Heart left ventricle (tissue), 16 donors: ENCODE measurements around the gene NFYA. TPM values are rescaled to one million over a fixed set of nuclear protein-coding genes. Genes with fewer than 3 reads are reported as not detected.
A peak's percentile ranks its signal among the peaks of the same experiment; 100 is the strongest.

Experiments
- ATAC-seq, 4 donors: fragments of 200-7000 bp; cut with Tn5 transposase; one replicate each; pipeline ENCODE4 v1.9.1; 2020 to 2022; ENCODE audit warnings: moderate library complexity in 4 of 4, mild to moderate bottlenecking in 3 of 4, moderate number of reproducible peaks in 1 of 4
- DNase-seq, 5 donors: peaks; one replicate each; pipeline ENCODE4 v3.0.0-alpha.2; 2020
- H3K27ac ChIP-seq, 12 donors: fragments of 200-600 bp; sonication (generic) in 4 of 12; one replicate each; pipeline versions ENCODE4 v1.5.0 to v1.8.0; 2016 to 2022; ENCODE audit warnings: mild to moderate bottlenecking in 2 of 12
- H3K27me3 ChIP-seq, 9 donors: fragments of 200-600 bp; sonication (generic) in 2 of 9; one replicate each; pipeline versions ENCODE4 v1.5.1 to v1.8.0; 2016 to 2022; ENCODE audit warnings: mild to moderate bottlenecking in 3 of 9
- H3K36me3 ChIP-seq, 9 donors: fragments of 200-600 bp; sonication (generic) in 2 of 9; one replicate each; pipeline versions ENCODE4 v1.5.0 to v1.8.0; 2018 to 2022; ENCODE audit warnings: mild to moderate bottlenecking in 2 of 9
- H3K4me1 ChIP-seq, 12 donors: fragments of 200-600 bp; sonication (generic) in 4 of 12; one replicate each; pipeline versions ENCODE4 v1.5.0 to v1.8.0; 2016 to 2022; ENCODE audit warnings: mild to moderate bottlenecking in 3 of 12
- H3K4me3 ChIP-seq, 12 donors: fragments of 200-600 bp; sonication (generic) in 4 of 12; one replicate each; pipeline versions ENCODE4 v1.5.0 to v1.8.0; 2017 to 2022; ENCODE audit warnings: mild to moderate bottlenecking in 9 of 12, moderate library complexity in 4 of 12
- H3K9me3 ChIP-seq, 12 donors: fragments of 200-600 bp; sonication (generic) in 4 of 12; one replicate each; pipeline versions ENCODE4 v1.5.0 to v1.8.0; 2016 to 2022; ENCODE audit warnings: mild to moderate bottlenecking in 1 of 12
- CTCF ChIP-seq, 12 donors: fragments of 200-600 bp; sonication (generic) in 4 of 12; IDR thresholded peaks; one replicate each; pipeline versions ENCODE4 v1.5.0 to v1.8.0; 2018 to 2022; ENCODE audit warnings: antibody characterized with exemption in 12 of 12, mild to moderate bottlenecking in 5 of 12
- POLR2A ChIP-seq, 2 donors: fragments of 450-650 bp; IDR thresholded peaks; one replicate each; pipeline ENCODE4 v1.6.1; 2017; ENCODE audit warnings: antibody characterized with exemption in 2 of 2, mild to moderate bottlenecking in 2 of 2, moderate library complexity in 2 of 2
- WGBS, 4 donors: extraction: QIAGEN DNeasy Blood & Tissue Kit in 2 of 4; methylation state at CpG; one replicate each; pipeline versions ENCODE4 v1.1.5 to v1.1.7; 2013 to 2018; 5-methylcytosine and 5-hydroxymethylcytosine counted together
- intact Hi-C, 10 donors: fragments of 100-400 bp; cut with DNase I; formaldehyde crosslinking; loops; one replicate each; pipeline versions ENCODE4 v1.11.1 to v1.14.2; 2022
- polyA plus RNA-seq, 2 donors: library from polyadenylated mRNA; stranded (reverse); fragments of 200-250 nt; gene quantifications; one replicate each; pipeline ENCODE4 v1.2.3, GENCODE V29; 2013
- total RNA-seq, 9 donors: library from RNA; depleted of rRNA in 2 of 9; stranded (reverse); fragments of >200 nt in 2 of 9; fragmentation: NEBNext Ultra II Directional in 3 of 9; extraction: Animal tissue kit (Norgen Biotek cat#: 25700) in 3 of 9; gene quantifications; one replicate each; pipeline versions ENCODE4 v1.1.0 to v1.2.4, GENCODE V29; 2016 to 2023
- donor health status: ischemic (EF 13 %, LVEDD 7.1; RV severe dilation, severe dysfunction).
- donor health status: healthy with polysubstance abuse.
- donor health status: DM: no; HTN: yes; CAD: no.
- donor health status: DM: no; HTN: no; CAD: no.
- donor health status: ischemic (EF 25% LVEDD 6.9; RV normal size, moderate dysfunction).
- donor health status: ischemic (EF 25% LVEDD 5.7; RV mildly dilated, moderate dysfunction).
- donor health status: healthy.
- donor health status: DM: yes; HTN: yes; CAD: no.
- donor health status: ischemic (EF 35%, LVEDD 5.7; RV mildly dilated, moderate dysfunction).
- donor health status: nonischemic (EF 11% LVEDD 7.7; RV severe dilation, severe dysfunction).
- donor health status: DM: yes; HTN: yes; CAD: no.
- donor health status: PGD.
- donor health status: ischemic (EF 29% LVEDD 5.4; RV normal size, mild dysfunction).
- donor health status: nonischemic (EF 23%, LVEDD 6.1; RV moderate dilation, normal function).

Gene NFYA
- total and polyA plus RNA-seq, 11 donors = 4.3 to 12.5 (median 9.5) TPM

GRCh38 chr6:41054511-41054910 lies 18.3 kb upstream of the NFYA start:
- no peaks in the 10 kb centered on the region for H3K9me3 ChIP-seq
- H3K36me3 ChIP-seq = peaks cover 0 to 5% (median 0%) of the 10 kb centered on the region in 9 donors
- DNase-seq = no peak
- ATAC-seq = no peak
- H3K27ac ChIP-seq = peak overlapping the region; percentile 70 to 94 (median 87)
- TF ChIP-seq CTCF (IDR thresholded peaks at IDR 0.05) (no peak), POLR2A (IDR thresholded peaks at IDR 0.05) (no peak)
- peaks cover 0 to 56% (median 19%) of the 10 kb centered on the region in 12 donors for H3K4me1 ChIP-seq
- H3K27me3 ChIP-seq = no peaks in the 10 kb centered on the region
- WGBS, 4 donors = 51 to 80% (median 72%) methylated on average over 3 of the region's 3 CpGs
- peak overlapping the region; percentile 19 to 58 (median 50) for H3K4me3 ChIP-seq
- intact Hi-C loops = no loop called here

- ATAC-seq (peak; percentile 65 to 77 (median 68)), DNase-seq (peak in 3 of 5 donors; percentile 52 to 58 (median 53))
- intact Hi-C loops = loop anchor here in 1 of 10 donors (1.0 kb wide), 1 partner anchor 17 kb away; the partner anchor contains the start of genes NFYA and OARD1
- H3K36me3 ChIP-seq = peaks cover 0 to 5% (median 0%) of the 10 kb centered on the region in 9 donors
- 13 to 49% (median 31%) methylated on average over 3 of the region's 3 CpGs for WGBS, 4 donors
- peak in 1 of 2 donors; percentile 32 for TF ChIP-seq POLR2A (IDR thresholded peaks at IDR 0.05)
- TF ChIP-seq CTCF (IDR thresholded peaks at IDR 0.05) = no peak
- peak overlapping the region in 11 of 12 donors; percentile 6 to 58 (median 52) for H3K4me3 ChIP-seq
- H3K27ac ChIP-seq = peak overlapping the region; percentile 70 to 94 (median 87)
- H3K27me3 ChIP-seq = no peaks in the 10 kb centered on the region
- H3K9me3 ChIP-seq = no peaks in the 10 kb centered on the region
- peaks cover 0 to 56% (median 21%) of the 10 kb centered on the region in 12 donors for H3K4me1 ChIP-seq
These were observed 17.6 kb upstream of the NFYA start for GRCh38 chr6:41055149-41055548.

- no peaks in the 10 kb centered on the region for H3K27me3 ChIP-seq
- H3K9me3 ChIP-seq = no peaks in the 10 kb centered on the region
- WGBS, 4 donors = 34 to 67% (median 63%) methylated on average over 4 to 6 of the region's 6 CpGs
- H3K4me3 ChIP-seq = peak overlapping the region in 5 of 12 donors; percentile 46 to 58 (median 52)
- peaks cover 0 to 62% (median 22%) of the 10 kb centered on the region in 12 donors for H3K4me1 ChIP-seq
- DNase-seq (no peak), ATAC-seq (no peak)
- peak overlapping the region; percentile 11 to 94 (median 87) for H3K27ac ChIP-seq
- no peak for TF ChIP-seq CTCF (IDR thresholded peaks at IDR 0.05)
- intact Hi-C loops = no loop called here
- H3K36me3 ChIP-seq = peaks cover 0 to 19% (median 8%) of the 10 kb centered on the region in 9 donors
These were observed 15.8 kb upstream of the NFYA start for GRCh38 chr6:41056768-41057490.

- peaks cover 0 to 58% (median 15%) of the 10 kb centered on the region in 12 donors for H3K4me1 ChIP-seq
- ATAC-seq = peak in 1 of 4 donors; percentile 7
These were observed 14.0 kb upstream of the NFYA start for GRCh38 chr6:41058783-41059181.

More at GRCh38 chr6:41058783-41059181, 14.0 kb upstream of the NFYA start:
- H3K27me3 ChIP-seq = no peaks in the 10 kb centered on the region
- intact Hi-C loops = no loop called here
- DNase-seq = no peak
- TF ChIP-seq POLR2A (IDR thresholded peaks at IDR 0.05) (no peak), CTCF (IDR thresholded peaks at IDR 0.05) (no peak)
- peak overlapping the region in 11 of 12 donors; percentile 9 to 90 (median 60) for H3K27ac ChIP-seq
- no peaks in the 10 kb centered on the region for H3K9me3 ChIP-seq
- H3K4me3 ChIP-seq = peak overlapping the region in 3 of 12 donors; percentile 5 to 10 (median 6)
- 33 to 55% (median 43%) methylated on average over 2 of the region's 2 CpGs for WGBS, 4 donors
- peaks cover 0 to 33% (median 23%) of the 10 kb centered on the region in 9 donors for H3K36me3 ChIP-seq
